Stimulated activated CD4-positive, alpha-beta T cell treated with anti-CD3 and anti-CD28 coated beads, TNF-alpha, amount 100 ng/mL, for 4 hours (primary cell): ENCODE data around the gene ENKD1.

Experiments used
- DNase-seq, 3 experiments: peaks; one replicate each; pipeline ENCODE4 v3.0.0-alpha.2; 2020; ENCODE audit warnings: low read depth in 3 of 3

The ENKD1 gene

GRCh38 chr16:67651039-67651438 lies 15.5 kb downstream of the ENKD1 start:
- no peak for DNase-seq

DNA sequence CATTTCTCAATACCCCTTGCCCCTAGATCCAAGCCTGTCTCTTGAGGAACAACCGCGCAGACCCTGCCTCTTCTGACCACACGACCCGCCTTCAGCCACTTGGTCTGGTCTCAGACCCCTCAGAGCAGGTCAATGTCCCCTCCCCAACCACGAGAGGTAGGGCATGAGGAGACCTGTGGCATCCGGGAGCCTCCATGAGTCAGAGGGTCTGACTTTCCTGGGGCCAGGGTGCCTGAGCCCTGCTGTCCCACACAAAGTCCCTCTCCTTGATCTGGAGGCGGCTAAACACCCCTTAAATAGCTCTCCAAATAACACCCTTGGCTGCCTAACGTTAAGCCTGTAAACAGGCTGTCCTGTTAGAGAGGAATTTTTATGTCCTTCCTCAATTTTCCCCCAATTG lies 16.5 kb downstream of the ENKD1 start:
- no peak for DNase-seq

DNA sequence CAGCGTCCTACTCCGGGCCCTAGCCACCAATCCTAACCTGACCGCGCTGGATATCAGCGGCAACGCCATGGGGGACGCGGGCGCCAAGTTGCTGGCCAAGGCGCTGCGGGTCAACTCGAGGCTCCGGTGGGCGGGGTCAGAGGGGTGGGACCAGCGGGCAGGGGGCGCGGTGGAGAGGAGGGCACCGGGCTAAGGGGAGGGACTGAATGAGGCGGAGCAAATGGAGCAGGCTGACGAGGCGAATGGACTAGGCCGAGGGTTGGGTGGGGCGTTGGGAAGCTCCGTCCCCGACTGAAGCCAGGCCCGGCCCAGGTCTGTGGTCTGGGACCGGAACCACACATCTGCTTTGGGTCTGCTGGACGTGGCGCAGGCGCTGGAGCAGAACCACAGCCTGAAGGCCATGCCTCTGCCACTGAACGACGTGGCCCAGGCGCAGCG lies 17.0 kb downstream of the ENKD1 start:
- no peak for DNase-seq

GRCh38 chr16:67648764-67649407 lies 17.7 kb downstream of the ENKD1 start:
- no peak for DNase-seq

- no peak for DNase-seq
These were observed 18.3 kb downstream of the ENKD1 start for GRCh38 chr16:67648088-67648763.

DNA sequence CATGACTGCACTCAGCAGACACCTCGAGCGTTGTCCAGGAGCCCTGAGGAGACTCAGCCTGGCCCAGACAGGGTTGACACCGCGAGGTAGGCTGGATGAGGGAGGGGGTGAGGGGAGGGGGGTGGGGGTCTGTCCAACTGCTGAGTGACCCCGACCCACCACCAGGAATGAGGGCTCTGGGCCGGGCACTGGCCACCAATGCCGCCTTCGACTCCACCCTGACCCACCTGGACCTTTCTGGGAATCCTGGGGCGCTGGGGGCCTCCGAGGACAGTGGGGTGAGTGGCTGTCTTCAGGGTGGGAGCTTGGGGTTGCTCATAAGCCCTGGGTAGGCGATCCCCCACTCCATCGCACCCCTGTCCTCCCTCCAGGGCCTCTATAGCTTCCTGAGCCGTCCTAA lies 18.9 kb downstream of the ENKD1 start:
- no peak for DNase-seq

GRCh38 chr16:67647111-67647651 lies 19.4 kb downstream of the ENKD1 start:
- DNase-seq: no peak

DNA sequence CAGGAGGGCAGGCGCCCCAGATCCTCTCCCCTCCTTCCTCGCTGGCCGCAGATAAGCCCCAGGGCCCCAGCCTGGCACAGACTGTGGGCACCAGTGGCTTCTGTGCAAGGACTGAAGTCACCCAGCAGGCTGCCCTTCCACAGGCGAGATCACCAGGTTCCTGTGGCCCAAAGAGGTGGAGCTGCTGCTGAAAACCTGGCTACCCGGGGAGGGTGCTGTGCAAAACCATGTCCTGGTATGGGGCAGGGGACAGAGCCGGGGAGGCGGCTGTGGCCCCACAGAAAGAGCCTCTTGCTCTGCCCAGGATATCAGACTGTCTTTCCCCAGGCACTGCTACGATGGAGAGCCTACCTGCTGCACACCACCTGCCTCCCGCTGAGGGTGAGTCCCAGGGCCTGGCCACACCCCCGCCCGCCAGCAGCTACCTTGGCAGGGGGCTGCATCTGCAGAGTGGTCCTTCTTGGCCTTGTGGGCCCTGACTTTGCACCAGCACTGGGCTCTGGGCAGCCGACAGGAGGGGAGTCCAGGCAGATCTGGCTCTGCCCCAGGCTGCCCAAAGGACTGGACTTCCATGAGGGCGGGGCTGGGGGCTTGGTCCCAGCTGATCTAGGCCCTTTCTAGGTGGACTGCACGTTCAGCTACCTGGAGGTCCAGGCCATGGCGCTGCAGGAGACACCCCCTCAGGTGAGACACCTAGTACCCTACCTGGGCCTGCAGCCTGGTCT lies 21.0 kb downstream of the ENKD1 start:
- no peak for DNase-seq

- no peak for DNase-seq
These were observed 22.5 kb downstream of the ENKD1 start for GRCh38 chr16:67644038-67644437.

GRCh38 chr16:67641779-67642708 lies 24.5 kb downstream of the ENKD1 start:
- no peak for DNase-seq

DNA sequence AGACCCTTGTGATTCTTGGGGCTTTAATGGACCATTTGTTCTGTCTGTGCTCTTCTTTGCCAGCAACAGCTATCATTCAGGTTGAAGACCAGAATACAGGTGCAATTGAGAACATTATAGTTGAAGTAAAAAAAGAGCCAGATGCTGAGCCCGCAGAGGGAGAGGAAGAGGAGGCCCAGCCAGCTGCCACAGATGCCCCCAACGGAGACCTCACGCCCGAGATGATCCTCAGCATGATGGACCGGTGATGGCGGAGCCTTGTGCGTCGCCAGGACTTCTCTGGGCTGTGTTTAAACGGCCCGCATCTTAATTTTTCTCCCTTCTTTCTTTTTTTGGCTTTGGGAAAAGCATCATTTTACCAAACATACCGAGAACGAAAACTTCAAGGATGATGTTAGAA lies 28.9 kb downstream of the ENKD1 start:
- no peak for DNase-seq

DNA sequence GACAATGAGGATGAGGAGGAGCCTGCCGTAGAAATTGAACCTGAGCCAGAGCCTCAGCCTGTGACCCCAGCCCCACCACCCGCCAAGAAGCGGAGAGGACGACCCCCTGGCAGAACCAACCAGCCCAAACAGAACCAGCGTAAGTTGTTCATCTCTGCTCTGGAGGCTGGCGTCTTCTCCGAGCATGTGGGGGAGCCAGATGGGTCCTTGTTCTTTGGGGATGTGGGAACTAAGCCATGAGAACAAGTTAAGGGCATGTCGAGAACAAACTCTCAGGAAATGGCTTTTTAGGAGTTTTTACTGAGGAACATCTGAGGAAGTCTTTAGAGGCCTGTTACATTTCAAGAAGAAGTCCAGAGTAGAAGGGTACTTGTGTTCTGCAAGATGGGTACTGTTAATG lies 29.8 kb downstream of the ENKD1 start:
- DNase-seq: no peak

- DNase-seq: no peak
These were observed 34.0 kb downstream of the ENKD1 start for GRCh38 chr16:67632415-67633172.

- DNase-seq: no peak
These were observed 38.3 kb downstream of the ENKD1 start for GRCh38 chr16:67628216-67628615.

- DNase-seq: no peak
These were observed 52.7 kb downstream of the ENKD1 start for GRCh38 chr16:67613808-67614207.
